MCF 10A (cell line): ENCODE data around the gene CHDH. TPM values are rescaled to one million over a fixed set of nuclear protein-coding genes. Genes with fewer than 3 reads are reported as not detected.

Source experiments
- BruUV-seq: library from RNA; stranded (reverse); fragments of 400-500 nt; replicated peaks from 2 replicates; lab custom pipeline; 2021; lab: Mats Ljungman, UMichigan
- CTCF ChIA-PET: fragments of 300-600 bp; sonication (Branson Sonifier 250); formaldehyde crosslinking; extraction: SDS; loops from one replicate; lab custom pipeline; 2021; ENCODE audit warnings: antibody characterized with exemption, inconsistent platforms; lab: Yijun Ruan, JAX
- POLR2A ChIA-PET: fragments of 300-600, 350-650 bp; sonication (Branson Sonifier 250); formaldehyde crosslinking; extraction: SDS; loops from one replicate; lab custom pipeline; 2020; ENCODE audit warnings: antibody characterized with exemption, inconsistent platforms; lab: Yijun Ruan, JAX
- DNase-seq: peaks from one replicate; pipeline ENCODE4 v3.0.0-alpha.2; 2018; ENCODE audit not compliant: unreplicated experiment
- H3K27ac Mint-ChIP-seq: one replicate; pipeline ENCODE4 v1.8.0; 2022; ENCODE audit warnings: mild to moderate bottlenecking, low read depth, mixed read lengths; ENCODE audit not compliant: unreplicated experiment
- H3K27me3 Mint-ChIP-seq: one replicate; pipeline ENCODE4 v1.8.0; 2022; ENCODE audit warnings: mixed read lengths; ENCODE audit not compliant: insufficient read depth, unreplicated experiment
- H3K36me3 Mint-ChIP-seq: one replicate; pipeline ENCODE4 v1.8.0; 2022; ENCODE audit warnings: mild to moderate bottlenecking, moderate library complexity, mixed read lengths; ENCODE audit not compliant: insufficient read depth, unreplicated experiment
- H3K4me1 Mint-ChIP-seq: one replicate; pipeline ENCODE4 v1.8.0; 2022; ENCODE audit warnings: mixed read lengths; ENCODE audit not compliant: insufficient read depth, unreplicated experiment
- H3K4me3 Mint-ChIP-seq: one replicate; pipeline ENCODE4 v1.8.0; 2022; ENCODE audit warnings: mild to moderate bottlenecking, moderate library complexity, mixed read lengths; ENCODE audit not compliant: unreplicated experiment
- H3K9me3 Mint-ChIP-seq: one replicate; pipeline ENCODE4 v1.8.0; 2022; ENCODE audit warnings: mixed read lengths; ENCODE audit not compliant: unreplicated experiment
- CTCF ChIP-seq: fragments of 200-600 bp; IDR thresholded peaks from one replicate; pipeline ENCODE4 v1.8.0; 2022; ENCODE audit warnings: antibody characterized with exemption, mild to moderate bottlenecking; ENCODE audit not compliant: unreplicated experiment
- intact Hi-C: fragments of 100-400 bp; cut with micrococcal nuclease; formaldehyde crosslinking; loops from 2 replicates; pipeline ENCODE4 v1.14.1; 2022
- total RNA-seq: library from RNA; stranded (reverse); gene quantifications from 2 replicates; pipeline ENCODE4 v1.2.3, GENCODE V29; 2022

CHDH gene
- total RNA-seq, 1 experiment from 2014 or later = 0.49 TPM

- Mint-ChIP-seq H3K4me1 (peaks cover 11% of the 10 kb centered on the region), H3K4me3 (no peak overlapping the region), H3K27ac (no peak overlapping the region), H3K27me3 (peaks cover 9% of the 10 kb centered on the region), H3K9me3 (no peaks in the 10 kb centered on the region), H3K36me3 (no peaks in the 10 kb centered on the region)
- POLR2A ChIA-PET = no interaction called here
- TF ChIP-seq CTCF = no peak
- CTCF ChIA-PET = no interaction called here
- DNase-seq = no peak
- BruUV-seq = no TSS peak
- intact Hi-C loops = no loop called here
Measured at GRCh38 chr3:53794597-53794996, 51.6 kb downstream of the CHDH start.

- CTCF ChIA-PET = interaction anchor here (0.6 kb wide), 1 partner anchor 305 kb away, joined by 6 read pairs; no protein-coding TSS in a partner anchor
- Mint-ChIP-seq H3K27me3 (peaks cover 24% of the 10 kb centered on the region), H3K4me1 (peaks cover 11% of the 10 kb centered on the region), H3K36me3 (no peaks in the 10 kb centered on the region), H3K4me3 (no peak overlapping the region), H3K9me3 (no peaks in the 10 kb centered on the region), H3K27ac (no peak overlapping the region)
- no peak for TF ChIP-seq CTCF
- no peak for DNase-seq
- POLR2A ChIA-PET = no interaction called here
- BruUV-seq = no TSS peak
- intact Hi-C loops = no loop called here
Measured at GRCh38 chr3:53792866-53793265, 53.4 kb downstream of the CHDH start.

- H3K27me3 Mint-ChIP-seq = peaks cover 29% of the 10 kb centered on the region
- peaks cover 11% of the 10 kb centered on the region for H3K4me1 Mint-ChIP-seq
- H3K27ac Mint-ChIP-seq = no peak overlapping the region
- no TSS peak for BruUV-seq
- ChIA-PET CTCF (no interaction called here), POLR2A (no interaction called here)
- H3K36me3 Mint-ChIP-seq = no peaks in the 10 kb centered on the region
- TF ChIP-seq CTCF = no peak
- no peak for DNase-seq
- H3K9me3 Mint-ChIP-seq = no peaks in the 10 kb centered on the region
- intact Hi-C loops = no loop called here
- no peak overlapping the region for H3K4me3 Mint-ChIP-seq
Measured at GRCh38 chr3:53791317-53791716, 54.9 kb downstream of the CHDH start.

- no peak overlapping the region for H3K27ac Mint-ChIP-seq
Measured at GRCh38 chr3:53790470-53790869, 55.7 kb downstream of the CHDH start.

More at GRCh38 chr3:53790470-53790869, 55.7 kb downstream of the CHDH start:
- H3K4me3 Mint-ChIP-seq = no peak overlapping the region
- no peak for DNase-seq
- peaks cover 29% of the 10 kb centered on the region for H3K27me3 Mint-ChIP-seq
- no peak for TF ChIP-seq CTCF
- CTCF ChIA-PET = no interaction called here
- intact Hi-C loops = no loop called here
- H3K9me3 Mint-ChIP-seq = no peaks in the 10 kb centered on the region
- no TSS peak for BruUV-seq
- H3K36me3 Mint-ChIP-seq = no peaks in the 10 kb centered on the region
- POLR2A ChIA-PET = interaction anchor here (0.9 kb wide), 1 partner anchor 16 kb away, joined by 5 read pairs; no protein-coding TSS in a partner anchor
- peaks cover 9% of the 10 kb centered on the region for H3K4me1 Mint-ChIP-seq
